ENCODE measurements around the gene SH3D21. TPM values are rescaled to one million over a fixed set of nuclear protein-coding genes. Genes with fewer than 3 reads are reported as not detected.

SH3D21 gene
- total RNA-seq, 1 donor from 2014 or later = 6.5 TPM

DNA sequence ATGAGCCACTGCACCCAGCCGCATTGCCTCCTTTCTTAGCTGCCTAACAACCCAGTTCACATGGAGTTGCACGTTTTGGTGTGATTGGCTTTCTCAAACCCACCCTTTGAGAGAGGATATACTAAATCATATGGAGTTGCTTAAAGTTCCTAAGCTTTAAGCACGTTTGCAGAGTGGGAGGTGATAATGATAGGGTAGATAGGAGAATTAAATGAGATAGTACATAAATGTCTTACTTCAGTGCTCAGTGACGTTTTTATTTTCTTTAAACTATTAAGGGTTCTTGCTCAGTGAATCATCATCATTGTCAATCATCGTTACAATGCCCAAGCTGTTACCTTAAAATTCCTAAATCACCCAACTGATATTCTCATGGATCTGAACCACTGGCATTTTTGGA, 2.9 kb upstream of the SH3D21 start:
- intact Hi-C loops (cut with micrococcal nuclease) = no loop called here

DNA sequence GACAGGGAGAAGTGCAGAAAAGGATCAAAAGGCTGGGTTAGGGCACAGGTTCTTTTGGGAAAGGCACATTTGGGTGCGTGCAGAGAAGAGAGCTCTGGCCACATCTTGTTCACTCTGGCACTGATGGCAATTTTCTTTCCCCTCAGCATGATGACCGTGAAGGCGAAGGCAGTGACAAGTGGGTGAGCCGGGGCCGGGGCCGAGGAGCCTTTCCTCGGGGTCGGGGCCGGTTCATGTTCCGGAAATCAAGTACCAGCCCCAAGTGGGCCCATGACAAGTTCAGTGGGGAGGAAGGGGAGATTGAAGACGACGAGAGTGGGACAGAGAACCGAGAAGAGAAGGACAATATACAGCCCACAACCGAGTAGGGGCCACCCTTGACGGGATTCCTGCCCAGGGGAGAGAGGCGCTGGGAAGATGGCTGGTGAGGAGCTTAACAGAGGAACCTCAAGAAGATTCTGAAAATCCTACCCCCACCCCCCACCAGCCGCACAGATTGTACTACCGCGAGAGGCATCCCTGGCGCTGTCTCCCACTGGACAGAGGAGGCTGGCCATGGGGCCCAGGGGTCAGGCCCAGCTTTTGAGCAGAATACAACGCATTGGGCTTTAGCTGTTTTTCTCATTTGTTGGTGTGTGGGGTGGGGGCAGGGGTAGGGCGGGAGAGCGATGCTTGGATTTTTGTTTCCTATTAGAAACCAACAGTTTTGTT, 2.4 kb upstream of the SH3D21 start:
- intact Hi-C loops (cut with micrococcal nuclease) = no loop called here

- intact Hi-C loops (cut with micrococcal nuclease) = no loop called here
These were observed 1.6 kb upstream of the SH3D21 start for GRCh38 chr1:36304521-36304920.

GRCh38 chr1:36304970-36305914, 926 bp upstream of the SH3D21 start:
- intact Hi-C loops (cut with micrococcal nuclease) = no loop called here

- intact Hi-C loops (cut with micrococcal nuclease) = loop anchor here (1.0 to 2.0 kb wide), 3 partner anchors 63 to 114 kb away; no protein-coding TSS in a partner anchor
These were observed 306 bp upstream of the SH3D21 start for GRCh38 chr1:36305915-36306209.

GRCh38 chr1:36306902-36307456, 811 bp downstream of the SH3D21 start:
- intact Hi-C loops (cut with micrococcal nuclease) = loop anchor here (1.0 to 2.0 kb wide), 7 partner anchors 16 to 158 kb away; partner anchors contain the start of genes EVA1B and TRAPPC3

DNA sequence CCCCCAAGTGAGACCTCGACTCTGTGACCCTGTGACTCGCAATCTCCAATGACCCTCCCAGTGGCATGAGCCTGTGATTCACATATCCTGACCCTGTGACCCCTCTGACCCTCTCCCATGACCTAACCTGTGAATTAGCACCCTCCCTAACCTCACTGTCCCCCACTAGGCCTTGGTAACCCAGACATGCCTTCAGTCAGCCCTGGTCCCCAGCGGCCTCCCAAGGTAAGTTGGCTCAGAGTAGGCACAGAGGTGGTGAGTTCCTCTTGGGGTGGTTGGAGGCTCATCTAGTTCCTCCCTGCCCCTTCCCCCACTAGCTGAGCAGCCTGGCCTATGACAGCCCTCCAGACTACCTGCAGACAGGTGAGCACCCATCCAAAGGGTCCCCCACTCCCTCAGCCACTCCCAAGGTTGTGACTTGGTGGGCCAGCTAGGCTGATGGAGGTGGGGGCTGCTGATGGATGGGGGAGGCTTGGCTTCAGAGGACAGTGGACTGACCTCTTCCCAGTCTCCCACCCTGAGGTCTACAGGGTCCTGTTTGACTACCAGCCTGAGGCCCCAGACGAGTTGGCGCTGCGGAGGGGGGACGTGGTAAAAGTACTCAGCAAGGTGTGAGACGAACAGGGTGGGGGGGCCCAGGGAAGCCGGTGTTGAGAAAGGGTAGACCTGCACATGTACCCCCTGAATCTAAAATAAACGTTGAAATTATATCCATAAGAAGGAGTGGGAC, 1.6 kb downstream of the SH3D21 start:
- intact Hi-C loops (cut with micrococcal nuclease) = loop anchor here (1.0 to 2.0 kb wide), 5 partner anchors 16 to 158 kb away; partner anchors contain the start of genes EVA1B and TRAPPC3

GRCh38 chr1:36309397-36309796, 3.2 kb downstream of the SH3D21 start:
- intact Hi-C loops (cut with micrococcal nuclease) = no loop called here

- intact Hi-C loops (cut with micrococcal nuclease) = no loop called here
These were observed 14.2 kb downstream of the SH3D21 start for GRCh38 chr1:36320291-36320761.

GRCh38 chr1:36320767-36321118, 14.6 kb downstream of the SH3D21 start:
- intact Hi-C loops (cut with micrococcal nuclease) = no loop called here

DNA sequence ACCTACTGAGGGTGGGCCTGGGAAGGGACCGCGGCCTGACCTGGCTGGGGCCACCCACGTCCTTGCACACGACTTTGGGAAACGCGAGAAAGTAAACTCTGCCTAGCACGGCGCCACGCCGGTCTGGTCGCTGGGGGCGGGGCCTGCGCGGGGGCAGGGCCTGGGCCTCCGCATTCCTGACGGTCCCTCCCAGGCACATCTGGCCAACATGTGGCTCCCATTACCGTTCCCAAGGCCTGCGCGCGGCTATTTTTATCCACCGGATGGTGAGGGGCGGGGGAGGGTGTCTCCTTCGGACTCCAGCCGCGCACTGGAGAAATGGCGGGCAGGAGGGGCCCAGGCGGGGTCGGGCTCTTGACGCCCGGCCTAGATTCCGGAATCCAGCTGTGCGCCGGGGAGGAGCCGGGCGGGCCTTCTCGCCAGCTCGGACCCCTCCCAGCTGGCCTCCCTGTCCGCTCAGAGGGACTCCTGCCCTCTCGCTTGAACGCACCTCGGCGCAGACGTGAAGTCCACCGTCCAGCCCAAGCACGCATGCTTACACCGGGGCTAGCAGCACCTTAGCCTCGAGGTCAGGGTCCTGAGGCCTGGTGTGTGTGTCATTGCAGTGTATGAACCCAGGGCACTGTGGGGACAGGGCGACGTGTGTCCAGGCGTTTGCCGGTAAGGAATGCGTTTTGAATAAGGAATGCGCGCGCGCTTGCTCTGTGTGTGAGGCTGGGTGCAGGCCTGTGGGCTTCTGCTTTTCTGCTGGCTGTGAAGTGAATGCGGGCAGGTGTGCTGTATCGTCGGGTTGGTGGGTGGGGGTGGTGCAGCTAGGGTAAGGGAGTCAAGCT, 15.2 kb downstream of the SH3D21 start:
- intact Hi-C loops (cut with micrococcal nuclease) = no loop called here

GRCh38 chr1:36322041-36322785, 16.0 kb downstream of the SH3D21 start:
- intact Hi-C loops (cut with micrococcal nuclease) = no loop called here

GRCh38 chr1:36322786-36323635, 16.8 kb downstream of the SH3D21 start:
- intact Hi-C loops (cut with micrococcal nuclease) = loop anchor here (1.0 kb wide), 4 partner anchors 16 to 174 kb away; partner anchors contain the start of gene TRAPPC3

- intact Hi-C loops (cut with micrococcal nuclease) = loop anchor here (1.0 kb wide), 4 partner anchors 16 to 174 kb away; partner anchors contain the start of gene TRAPPC3
These were observed 17.6 kb downstream of the SH3D21 start, which contains the start of gene EVA1B for GRCh38 chr1:36323636-36324352. TSS of gene EVA1B (minus strand) at chr1:36323645. CDS start at chr1:36323037, 608 bp downstream.

- intact Hi-C loops (cut with micrococcal nuclease) = no loop called here
These were observed 18.2 kb downstream of the SH3D21 start for GRCh38 chr1:36324353-36324703.

DNA sequence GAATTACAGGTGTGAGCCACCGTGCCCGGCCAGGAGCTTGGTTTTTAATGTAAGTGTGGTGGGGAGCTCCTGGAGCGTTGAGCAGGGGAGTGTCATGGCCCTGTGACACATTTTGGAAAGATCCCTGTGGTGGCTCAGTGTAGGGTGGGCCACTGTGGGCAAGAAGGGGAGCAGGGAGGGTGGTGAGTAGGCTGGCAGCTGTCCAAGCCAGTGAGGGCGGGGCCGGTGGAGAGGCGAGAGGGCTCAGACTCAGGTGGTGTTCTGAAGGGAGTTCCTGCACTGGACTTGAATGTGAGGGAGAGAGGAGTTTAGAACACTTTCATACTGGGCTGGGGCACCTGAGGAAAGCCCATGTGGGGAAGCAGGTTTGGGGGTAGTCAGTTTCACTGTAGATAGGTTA, 20.3 kb downstream of the SH3D21 start:
- intact Hi-C loops (cut with micrococcal nuclease) = no loop called here

- intact Hi-C loops (cut with micrococcal nuclease) = no loop called here
These were observed 21.4 kb downstream of the SH3D21 start for GRCh38 chr1:36327421-36328087.

All from T-helper 1 cell treated with Interleukin-12 subunit alpha and Interleukin-12 subunit beta and Interleukin-4 antibody, amounts not matched to agents 30 ng/mL and 1 ng/mL, for 36 hours (primary cell).